H1 (cell line): ENCODE results near the gene MYLK3. TPM values are rescaled to one million over a fixed set of nuclear protein-coding genes. Genes with fewer than 3 reads are reported as not detected.

ENCODE experiments used
- ATF2 ChIP-seq: IDR thresholded peaks from 2 replicates; pipeline ENCODE4 v1.6.1; 2012; ENCODE audit warnings: low read length, inconsistent platforms
- ATF3 ChIP-seq: IDR thresholded peaks from 2 replicates; pipeline ENCODE4 v1.6.1; 2011; ENCODE audit warnings: low read depth, mild to moderate bottlenecking, low read length; ENCODE audit not compliant: insufficient read depth
- BACH1 ChIP-seq: IDR thresholded peaks from 2 replicates; pipeline ENCODE4 v1.6.1; 2012; ENCODE audit warnings: low read length, improper control_type of control experiment
- BCL11A ChIP-seq, 2 experiments: IDR thresholded peaks; one replicate each; pipeline ENCODE4 v1.6.1; 2011; ENCODE audit warnings: low read depth in 2 of 2, low read length in 2 of 2, mild to moderate bottlenecking in 2 of 2
- CBX8 ChIP-seq: fragments of 300-800, 300-1000 bp; sonication (generic); IDR thresholded peaks from 2 replicates; pipeline ENCODE4 v1.7.1; 2016; ENCODE audit warnings: low read depth, low read length, borderline replicate concordance
- CEBPB ChIP-seq: IDR thresholded peaks from 2 replicates; pipeline ENCODE4 v1.6.1; 2012; ENCODE audit warnings: low read depth, low read length
- EGR1 ChIP-seq: IDR thresholded peaks from 2 replicates; pipeline ENCODE4 v1.6.1; 2011; ENCODE audit warnings: low read depth, low read length, borderline replicate concordance
- EZH2 ChIP-seq: fragments of 200-600 bp; sonication (generic); IDR thresholded peaks from 2 replicates; pipeline ENCODE4 v1.7.1; 2012; ENCODE audit warnings: low read depth, mild to moderate bottlenecking, moderate library complexity, low read length, inconsistent platforms; ENCODE audit not compliant: severe bottlenecking
- GABPA ChIP-seq: IDR thresholded peaks from 2 replicates; pipeline ENCODE4 v1.6.1; 2011; ENCODE audit warnings: mild to moderate bottlenecking, low read length, moderate library complexity, borderline replicate concordance; ENCODE audit not compliant: insufficient read depth
- KDM1A ChIP-seq: fragments of 200-600, 300-600 bp; sonication (generic); IDR thresholded peaks from 2 replicates; pipeline ENCODE4 v1.7.1; 2016; ENCODE audit warnings: mild to moderate bottlenecking, low read length, borderline replicate concordance
- KDM4A ChIP-seq: IDR thresholded peaks from one replicate; pipeline ENCODE4 v1.7.1; 2012; ENCODE audit warnings: low read depth, mild to moderate bottlenecking, moderate library complexity, low read length, inconsistent platforms; ENCODE audit not compliant: severe bottlenecking
- KDM5A ChIP-seq: fragments of 200-600 bp; IDR thresholded peaks from 2 replicates; pipeline ENCODE4 v1.7.1; 2012; ENCODE audit warnings: mild to moderate bottlenecking, low read length, inconsistent platforms, mixed read lengths
- MAFK ChIP-seq: IDR thresholded peaks from 2 replicates; pipeline ENCODE4 v1.6.1; 2012; ENCODE audit warnings: low read depth, mild to moderate bottlenecking, improper control_type of control experiment, low read length
- MAX ChIP-seq: IDR thresholded peaks from 2 replicates; pipeline ENCODE4 v1.6.1; 2012; ENCODE audit warnings: inconsistent platforms
- POU5F1 ChIP-seq: IDR thresholded peaks from 2 replicates; pipeline ENCODE4 v1.6.1; 2011; ENCODE audit warnings: low read depth, mild to moderate bottlenecking, low read length, moderate library complexity
- RXRA ChIP-seq: IDR thresholded peaks from 2 replicates; pipeline ENCODE4 v1.6.1; 2011; ENCODE audit warnings: low read depth, mild to moderate bottlenecking, low read length, moderate library complexity; ENCODE audit not compliant: insufficient read depth
- SAP30 ChIP-seq: fragments of 300-600 bp; sonication (generic); IDR thresholded peaks from 2 replicates; pipeline ENCODE4 v1.7.1; 2012; ENCODE audit warnings: low read length, moderate library complexity, mild to moderate bottlenecking, inconsistent platforms; ENCODE audit not compliant: insufficient read depth, insufficient replicate concordance
- SP2 ChIP-seq: IDR thresholded peaks from 2 replicates; pipeline ENCODE4 v1.6.1; 2012; ENCODE audit warnings: mild to moderate bottlenecking, low read length, inconsistent platforms
- SUZ12 ChIP-seq: fragments of 200-600 bp; sonication (generic); IDR thresholded peaks from 2 replicates; pipeline ENCODE4 v1.6.1; 2012; ENCODE audit warnings: mild to moderate bottlenecking, inconsistent platforms, low read length, moderate library complexity, mixed read lengths
- TAF1 ChIP-seq: IDR thresholded peaks from 2 replicates; pipeline ENCODE4 v1.6.1; 2011; ENCODE audit warnings: mild to moderate bottlenecking, low read depth, low read length
- TEAD4 ChIP-seq: IDR thresholded peaks from 2 replicates; pipeline ENCODE4 v1.6.1; 2012; ENCODE audit warnings: low read depth, low read length, inconsistent platforms, mixed read lengths
- polyA plus RNA-seq, 7 experiments: library from polyadenylated mRNA; depleted of rRNA in 3 of 7; stranded (reverse) in 5 of 7; unstranded in 2 of 7; fragments of >200 nt in 5 of 7; fragments of 200-250 nt in 2 of 7; gene quantifications; 1 replicate in 5 of 7; 2 replicates in 1 of 7; 4 replicates in 1 of 7; pipeline versions ENCODE4 v1.2.1 to v1.2.3, GENCODE V29; 2011 to 2013; ENCODE audit warnings: missing spikeins in 2 of 7, mixed read lengths in 2 of 7
- total RNA-seq: library from RNA; stranded (reverse); fragmentation: NEBNext Ultra II Directional; extraction: Animal tissue kit (Norgen Biotek cat#: 25700); gene quantifications from 2 replicates; pipeline ENCODE4 v1.2.1, GENCODE V29; 2021

The MYLK3 gene
- total and polyA plus RNA-seq, 2 of the 8 experiments (the other 6 are each of a cell fraction or from before 2014, with no cell fraction given), result 0.14 to 0.35 TPM

- no peak for TF ChIP-seq RXRA
- no peak for TF ChIP-seq CBX8
- no peak for TF ChIP-seq BCL11A (IDR thresholded peaks at IDR 0.05; ENCODE audit: low read depth in 2 of 2, low read length in 2 of 2)
- no peak for TF ChIP-seq EGR1
- no peak for TF ChIP-seq SUZ12
- no peak for TF ChIP-seq POU5F1
- no peak for TF ChIP-seq CEBPB
- no peak for TF ChIP-seq SP2
- TF ChIP-seq ATF3, result 0 out of 2 replicates have a peak, but pooled peaks have one; percentile 10
- peak; percentile 5; the same call in 1 of the 2 replicates for TF ChIP-seq MAX
- TF ChIP-seq EZH2, result no peak
- TF ChIP-seq MAFK, result no peak
- no peak for TF ChIP-seq KDM1A
- no peak for TF ChIP-seq GABPA
- no peak for TF ChIP-seq BACH1
- no peak for TF ChIP-seq SAP30
- peak; percentile 45 for TF ChIP-seq KDM4A
- peak; percentile 75 for TF ChIP-seq TAF1
- no peak for TF ChIP-seq TEAD4
- TF ChIP-seq KDM5A, result 0 out of 2 replicates have a peak, but pooled peaks have one; percentile 34
- no peak for TF ChIP-seq ATF2
These were observed 59.3 kb downstream of the MYLK3 start, which contains the start of gene VPS35 (continued) for GRCh38 chr16:46688654-46689364.
